Omental fat pad (tissue), 4 donors: ENCODE data around the gene DHX35. TPM values are rescaled to one million over a fixed set of nuclear protein-coding genes. Genes with fewer than 3 reads are reported as not detected.
A peak's percentile ranks its signal among the peaks of the same experiment; 100 is the strongest.

Source experiments
- ATAC-seq: fragments of 150-250 bp; one replicate; pipeline ENCODE4 v1.9.1; 2016; ENCODE audit warnings: mild to moderate bottlenecking, moderate library complexity; ENCODE audit not compliant: low FRiP score
- DNase-seq: peaks from one replicate; pipeline ENCODE4 v3.0.0-alpha.2; 2019; ENCODE audit warnings: low spot score
- total RNA-seq, 4 donors: library from RNA; depleted of rRNA; stranded (reverse); fragments of >200 nt; gene quantifications; one replicate each; pipeline ENCODE4 v1.1.0, GENCODE V29; 2016
- TF ChIP-seq, protein P1 (sequence below), 3 donors: fragments of 450-650 bp; IDR thresholded peaks; one replicate each; pipeline ENCODE4 v1.5.1; 2016 to 2017; ENCODE audit warnings: antibody characterized with exemption in 3 of 3, mild to moderate bottlenecking in 3 of 3, moderate library complexity in 2 of 3

DHX35 gene, protein sequence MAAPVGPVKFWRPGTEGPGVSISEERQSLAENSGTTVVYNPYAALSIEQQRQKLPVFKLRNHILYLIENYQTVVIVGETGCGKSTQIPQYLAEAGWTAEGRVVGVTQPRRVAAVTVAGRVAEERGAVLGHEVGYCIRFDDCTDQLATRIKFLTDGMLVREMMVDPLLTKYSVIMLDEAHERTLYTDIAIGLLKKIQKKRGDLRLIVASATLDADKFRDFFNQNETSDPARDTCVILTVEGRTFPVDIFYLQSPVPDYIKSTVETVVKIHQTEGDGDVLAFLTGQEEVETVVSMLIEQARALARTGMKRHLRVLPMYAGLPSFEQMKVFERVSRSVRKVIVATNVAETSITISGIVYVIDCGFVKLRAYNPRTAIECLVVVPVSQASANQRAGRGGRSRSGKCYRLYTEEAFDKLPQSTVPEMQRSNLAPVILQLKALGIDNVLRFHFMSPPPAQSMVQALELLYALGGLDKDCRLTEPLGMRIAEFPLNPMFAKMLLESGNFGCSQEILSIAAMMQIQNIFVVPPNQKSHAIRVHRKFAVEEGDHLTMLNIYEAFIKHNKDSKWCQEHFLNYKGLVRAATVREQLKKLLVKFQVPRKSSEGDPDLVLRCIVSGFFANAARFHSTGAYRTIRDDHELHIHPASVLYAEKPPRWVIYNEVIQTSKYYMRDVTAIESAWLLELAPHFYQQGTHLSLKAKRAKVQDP
- 10 to 100 TPM; 13.3 to 18.1 (median 15.5) TPM for total RNA-seq

DNA sequence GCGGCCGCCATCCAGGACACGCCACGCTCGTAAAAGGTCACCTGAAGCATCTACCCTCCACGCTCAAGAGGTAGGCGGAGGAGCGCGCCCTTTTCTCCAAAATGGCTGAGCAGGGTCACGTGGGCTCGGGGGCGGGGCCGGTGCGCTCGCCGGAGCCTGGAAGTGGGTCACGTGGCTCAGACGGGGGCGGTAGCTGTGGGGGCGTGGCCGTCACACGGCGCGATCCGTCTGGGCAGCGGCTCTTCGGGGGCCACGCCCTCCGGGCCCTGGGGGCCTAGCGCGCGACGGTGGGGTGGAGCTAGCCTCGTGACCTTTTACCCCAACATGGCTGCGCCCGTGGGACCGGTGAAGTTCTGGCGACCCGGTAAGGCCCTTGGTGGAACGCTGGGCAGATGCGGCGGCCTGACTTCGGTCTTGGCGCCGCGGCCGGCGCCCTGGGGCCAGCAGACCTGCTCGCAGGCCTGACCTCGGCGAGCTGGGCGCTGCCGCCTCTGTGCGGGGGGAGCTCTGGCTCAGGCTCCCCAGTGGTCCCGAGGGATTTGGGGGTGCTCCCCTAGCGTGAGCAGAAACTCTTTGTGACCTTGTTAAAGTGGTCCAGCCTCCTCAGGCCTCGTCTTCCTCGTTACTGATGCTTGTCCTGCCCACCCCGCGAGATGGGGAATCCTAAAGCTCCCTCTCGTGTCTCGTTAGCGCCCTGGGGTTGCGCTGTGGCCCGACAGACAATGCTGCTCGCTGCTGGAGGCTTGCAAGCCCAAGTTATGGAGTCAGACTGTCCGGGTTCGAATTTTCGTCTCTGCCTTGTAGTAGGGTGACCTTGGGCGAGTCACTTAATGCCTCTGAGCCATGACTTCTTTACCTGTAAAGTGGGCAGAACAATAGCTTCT, at the start of gene DHX35:
DHX35 (plus strand) TSS at position 301 of the 884 bp plus-strand sequence; CDS start at position 325, 24 bp downstream.
- DNase-seq (peak; percentile 94), ATAC-seq (peak; percentile 100)
- TF ChIP-seq, protein P1, sequence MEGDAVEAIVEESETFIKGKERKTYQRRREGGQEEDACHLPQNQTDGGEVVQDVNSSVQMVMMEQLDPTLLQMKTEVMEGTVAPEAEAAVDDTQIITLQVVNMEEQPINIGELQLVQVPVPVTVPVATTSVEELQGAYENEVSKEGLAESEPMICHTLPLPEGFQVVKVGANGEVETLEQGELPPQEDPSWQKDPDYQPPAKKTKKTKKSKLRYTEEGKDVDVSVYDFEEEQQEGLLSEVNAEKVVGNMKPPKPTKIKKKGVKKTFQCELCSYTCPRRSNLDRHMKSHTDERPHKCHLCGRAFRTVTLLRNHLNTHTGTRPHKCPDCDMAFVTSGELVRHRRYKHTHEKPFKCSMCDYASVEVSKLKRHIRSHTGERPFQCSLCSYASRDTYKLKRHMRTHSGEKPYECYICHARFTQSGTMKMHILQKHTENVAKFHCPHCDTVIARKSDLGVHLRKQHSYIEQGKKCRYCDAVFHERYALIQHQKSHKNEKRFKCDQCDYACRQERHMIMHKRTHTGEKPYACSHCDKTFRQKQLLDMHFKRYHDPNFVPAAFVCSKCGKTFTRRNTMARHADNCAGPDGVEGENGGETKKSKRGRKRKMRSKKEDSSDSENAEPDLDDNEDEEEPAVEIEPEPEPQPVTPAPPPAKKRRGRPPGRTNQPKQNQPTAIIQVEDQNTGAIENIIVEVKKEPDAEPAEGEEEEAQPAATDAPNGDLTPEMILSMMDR (IDR thresholded peaks at IDR 0.05), result no peak

DNA sequence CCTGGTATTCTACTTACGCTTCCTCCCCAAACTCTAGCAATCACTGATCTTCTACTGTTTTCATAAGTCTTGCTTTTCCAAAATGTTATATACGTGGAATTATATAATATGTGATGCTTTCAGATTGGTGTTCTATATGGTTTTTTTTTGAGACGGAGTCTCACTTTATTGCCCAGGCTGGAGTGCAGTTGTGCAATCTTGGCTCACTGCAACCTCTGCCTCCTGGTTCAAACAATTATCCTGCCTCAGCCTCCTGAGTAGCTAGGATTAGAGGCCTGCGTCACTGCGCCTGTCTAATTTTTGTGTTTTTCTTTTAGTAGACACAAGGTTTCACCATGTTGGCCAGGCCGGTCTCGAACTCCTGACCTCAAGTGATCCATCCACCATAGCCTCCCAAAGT, 46.8 kb upstream of the DHX35 start:
- DNase-seq (no peak), ATAC-seq (no peak)
- TF ChIP-seq, protein P1 (IDR thresholded peaks at IDR 0.05), result no peak

DNA sequence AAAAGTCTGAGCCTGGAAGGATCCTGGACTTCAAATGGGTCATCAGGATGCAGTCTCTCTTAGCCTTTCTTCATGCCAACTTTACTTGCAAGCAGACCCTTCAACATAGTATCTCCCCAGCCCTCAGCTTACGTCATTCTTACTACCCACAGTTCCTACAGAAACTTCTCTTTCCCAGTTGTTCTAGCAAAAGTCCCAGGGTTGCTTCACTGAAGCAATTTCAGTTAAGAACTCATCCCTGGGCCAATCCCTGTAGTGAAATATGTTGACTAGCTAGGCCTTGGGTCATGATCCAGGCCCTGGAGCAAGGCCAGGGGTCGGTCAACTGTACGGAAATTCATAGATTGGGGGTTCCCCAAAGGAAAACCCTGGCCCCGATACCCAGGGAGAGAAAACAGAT, 44.5 kb upstream of the DHX35 start:
- no peak for ATAC-seq
- no peak for DNase-seq
- TF ChIP-seq, protein P1 (IDR thresholded peaks at IDR 0.05), result no peak

DNA sequence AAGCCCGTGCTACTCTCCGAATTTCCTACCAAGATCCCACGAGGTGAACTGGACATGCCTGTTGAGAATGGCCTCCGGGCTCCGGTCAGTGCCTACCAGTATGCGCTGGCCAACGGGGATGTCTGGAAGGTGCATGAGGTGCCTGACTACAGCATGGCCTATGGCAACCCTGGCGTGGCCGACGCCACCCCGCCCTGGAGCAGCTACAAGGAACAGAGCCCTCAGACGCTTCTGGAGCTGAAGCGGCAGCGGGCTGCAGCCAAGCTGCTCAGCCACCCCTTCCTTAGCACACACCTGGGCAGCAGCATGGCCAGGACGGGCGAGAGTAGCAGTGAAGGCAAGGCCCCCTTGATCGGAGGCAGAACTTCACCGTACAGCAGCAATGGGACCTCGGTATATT, 44.0 kb upstream of the DHX35 start:
- TF ChIP-seq, protein P1 (IDR thresholded peaks at IDR 0.05), result no peak
- no peak for ATAC-seq
- DNase-seq, result no peak

DNA sequence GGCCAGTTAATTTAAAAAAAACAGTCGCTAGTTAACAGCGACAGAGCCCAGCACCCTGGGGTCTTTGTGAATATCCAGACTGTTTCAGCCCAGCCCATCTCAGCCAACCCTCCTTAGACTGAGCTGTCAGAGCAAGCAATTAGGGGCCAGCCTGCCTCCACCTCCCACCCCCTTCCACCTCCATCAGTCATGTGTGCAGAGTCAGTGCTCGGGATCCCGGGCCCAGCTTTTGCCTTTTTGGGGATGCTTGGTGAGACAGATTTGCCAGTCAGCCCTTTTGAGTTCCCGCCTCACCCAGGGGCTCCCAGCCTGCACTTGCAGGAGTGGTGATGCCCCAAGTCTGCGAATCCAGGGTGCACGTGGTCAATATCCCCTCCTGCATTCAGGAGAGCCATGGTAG, 42.5 kb upstream of the DHX35 start:
- DNase-seq, result no peak
- TF ChIP-seq, protein P1 (IDR thresholded peaks at IDR 0.05), result no peak
- ATAC-seq, result no peak

DNA sequence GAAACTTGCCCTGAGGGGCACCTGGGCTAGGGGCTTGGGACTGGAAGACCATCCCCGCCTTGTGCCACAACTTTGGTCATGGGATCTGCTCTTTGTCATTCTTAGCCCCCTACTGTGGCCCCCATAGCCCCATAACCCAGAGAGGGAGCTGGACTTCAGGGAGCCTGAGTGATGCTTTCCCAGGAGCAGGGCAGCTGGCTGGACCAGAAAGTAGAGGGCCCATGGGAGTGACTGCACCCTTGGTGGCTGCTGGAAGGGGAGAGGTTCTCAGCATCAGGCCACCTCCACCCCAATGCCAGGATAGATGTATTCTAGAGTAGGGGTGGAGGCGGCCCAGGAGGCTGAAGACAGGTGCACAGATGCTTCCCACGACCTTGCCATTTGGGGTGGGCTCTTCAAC, 41.7 kb upstream of the DHX35 start:
- no peak for ATAC-seq
- no peak for DNase-seq
- TF ChIP-seq, protein P1 (IDR thresholded peaks at IDR 0.05), result no peak
